Measurements from ENCODE around the gene COL17A1. TPM values are rescaled to one million over a fixed set of nuclear protein-coding genes. Genes with fewer than 3 reads are reported as not detected.

COL17A1 gene
- total RNA-seq, 1 experiment from 2014 or later = 1.2 TPM

- H3F3A ChIP-seq (ENCODE audit: low read length, unreplicated experiment) = no peaks in the 10 kb centered on the region
- H3K36me3 ChIP-seq (ENCODE audit: low read depth, low read length) = no peaks in the 10 kb centered on the region
Measured at GRCh38 chr10:104040862-104041789, 44.6 kb downstream of the COL17A1 start.

DNA sequence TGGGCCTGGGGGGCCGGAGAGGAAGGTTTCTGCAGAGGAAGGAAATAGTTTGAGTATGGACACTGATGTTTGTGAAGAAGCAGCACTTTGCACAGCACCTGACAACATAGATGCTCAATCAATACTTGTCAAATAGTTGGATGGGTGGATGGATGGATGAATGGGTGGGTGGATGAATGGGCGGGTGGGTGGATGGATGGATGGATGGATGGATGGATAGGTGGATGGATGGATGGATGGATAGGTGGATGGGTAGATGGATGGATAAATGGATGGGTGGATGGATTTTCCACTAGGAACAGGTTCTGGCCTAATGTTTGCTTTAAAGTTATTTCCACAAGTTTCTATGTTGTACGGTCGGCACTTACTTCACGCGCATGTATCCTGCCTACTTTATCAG, 45.3 kb downstream of the COL17A1 start:
- H3K9ac ChIP-seq (ENCODE audit: low read length) = no peak overlapping the region
- no peaks in the 10 kb centered on the region for H3K27me3 ChIP-seq (ENCODE audit: low read length)
- DNase-seq = no peak
- H3K9me3 ChIP-seq (ENCODE audit: low read length) = no peaks in the 10 kb centered on the region
- no peak overlapping the region for H2AFZ ChIP-seq (ENCODE audit: low read length)
- ATAC-seq = no peak
- no peak overlapping the region for H3K4me3 ChIP-seq (ENCODE audit: low read length)
- TF ChIP-seq EZH2phosphoT487 (IDR thresholded peaks at IDR 0.05; ENCODE audit: borderline replicate concordance, low read length) (no peak), CTCF (conservative IDR thresholded peaks at IDR 0.05; ENCODE audit: low read depth, low read length) (no peak), EZH2 (IDR thresholded peaks at IDR 0.05; ENCODE audit: low read length, unreplicated experiment) (no peak)
- BruUV-seq (replicated peaks) = no TSS peak
- ChIA-PET CTCF (no interaction called here), POLR2A (ENCODE audit: unreplicated experiment) (no interaction called here)
- H3K27ac ChIP-seq (ENCODE audit: low read length) = no peak overlapping the region
- no peaks in the 10 kb centered on the region for H3F3A ChIP-seq (ENCODE audit: low read length, unreplicated experiment)
- no peaks in the 10 kb centered on the region for H3K9me2 ChIP-seq (replicated peaks; ENCODE audit: low read length)
- no peaks in the 10 kb centered on the region for H3K4me1 ChIP-seq (ENCODE audit: insufficient read depth, low read length)
- intact Hi-C loops (cut with micrococcal nuclease) = no loop called here
- no peaks in the 10 kb centered on the region for H3K79me2 ChIP-seq (ENCODE audit: low read length)
- no peak overlapping the region for H3K4me2 ChIP-seq (ENCODE audit: low read length)
- H3K36me3 ChIP-seq (ENCODE audit: low read depth, low read length) = no peaks in the 10 kb centered on the region
- H4K20me1 ChIP-seq (ENCODE audit: low read length) = no peaks in the 10 kb centered on the region

More at GRCh38 chr10:104040862-104041789, 44.6 kb downstream of the COL17A1 start:
- H3K4me1 ChIP-seq (ENCODE audit: insufficient read depth, low read length) = no peaks in the 10 kb centered on the region
- H3K4me2 ChIP-seq (ENCODE audit: low read length) = no peak overlapping the region
- H3K27ac ChIP-seq (ENCODE audit: low read length) = no peak overlapping the region
- H3K4me3 ChIP-seq (ENCODE audit: low read length) = no peak overlapping the region
- BruUV-seq (replicated peaks) = no TSS peak
- intact Hi-C loops (cut with micrococcal nuclease) = no loop called here
- no peak for DNase-seq
- no peaks in the 10 kb centered on the region for H3K27me3 ChIP-seq (ENCODE audit: low read length)
- ChIA-PET POLR2A (ENCODE audit: unreplicated experiment) (no interaction called here), CTCF (interaction anchor here (0.6 kb wide), 1 partner anchor 147 kb away, joined by 9 read pairs; no protein-coding TSS in a partner anchor)
- no peaks in the 10 kb centered on the region for H3K9me2 ChIP-seq (replicated peaks; ENCODE audit: low read length)
- TF ChIP-seq CTCF (conservative IDR thresholded peaks at IDR 0.05; ENCODE audit: low read depth, low read length) (no peak), EZH2phosphoT487 (IDR thresholded peaks at IDR 0.05; ENCODE audit: borderline replicate concordance, low read length) (no peak), EZH2 (IDR thresholded peaks at IDR 0.05; ENCODE audit: low read length, unreplicated experiment) (no peak)
- H3K9ac ChIP-seq (ENCODE audit: low read length) = no peak overlapping the region
- H4K20me1 ChIP-seq (ENCODE audit: low read length) = no peaks in the 10 kb centered on the region
- H3K9me3 ChIP-seq (ENCODE audit: low read length) = no peaks in the 10 kb centered on the region
- no peaks in the 10 kb centered on the region for H3K79me2 ChIP-seq (ENCODE audit: low read length)
- no peak overlapping the region for H2AFZ ChIP-seq (ENCODE audit: low read length)
- no peak for ATAC-seq
